SU-DHL-6 (cell line): ENCODE measurements around the gene SNX3.

Experiments
- H2AFZ ChIP-seq: fragments of 200-600 bp; sonication (generic); 2 replicates; pipeline ENCODE4 v1.6.1; 2014; ENCODE audit warnings: low read depth, mild to moderate bottlenecking, moderate library complexity, mixed read lengths, antibody characterized with exemption, low read length; ENCODE audit not compliant: severe bottlenecking
- H3F3A ChIP-seq: fragments of 200-600 bp; shearing (Covaris generic); 2 replicates; pipeline ENCODE4 v1.6.0; 2016; ENCODE audit warnings: antibody characterized with exemption, mild to moderate bottlenecking; ENCODE audit not compliant: insufficient read depth
- H3K27ac ChIP-seq: fragments of 200-600 bp; sonication (generic); 2 replicates; pipeline ENCODE4 v1.5.1; 2016; ENCODE audit warnings: low read depth, mild to moderate bottlenecking, low read length, moderate library complexity, mixed read lengths
- H3K27me3 ChIP-seq: fragments of 200-600 bp; sonication (generic), shearing (Covaris generic); 2 replicates; pipeline ENCODE4 v1.6.0; 2014; ENCODE audit warnings: mild to moderate bottlenecking, low read length
- H3K36me3 ChIP-seq: fragments of 200-600 bp; sonication (generic); 2 replicates; pipeline ENCODE4 v1.6.1; 2014; ENCODE audit warnings: mild to moderate bottlenecking, low read length, mixed read lengths
- H3K4me2 ChIP-seq: fragments of 300-600, 200-600 bp; shearing (Covaris generic), sonication (generic); 2 replicates; pipeline ENCODE4 v1.6.0; 2014; ENCODE audit warnings: low read length, low read depth, mild to moderate bottlenecking; ENCODE audit not compliant: poor library complexity, severe bottlenecking
- H3K4me3 ChIP-seq: fragments of 200-600 bp; sonication (generic); 2 replicates; pipeline ENCODE4 v1.5.1; 2014; ENCODE audit warnings: antibody characterized with exemption, low read length, mild to moderate bottlenecking, mixed read lengths; ENCODE audit not compliant: insufficient read depth, poor library complexity, severe bottlenecking
- H3K79me2 ChIP-seq: fragments of 200-600 bp; sonication (generic); 2 replicates; pipeline ENCODE4 v1.6.1; 2014; ENCODE audit warnings: mild to moderate bottlenecking, low read length, moderate library complexity; ENCODE audit not compliant: insufficient read depth
- H3K9ac ChIP-seq: fragments of 200-600 bp; sonication (generic); 2 replicates; pipeline ENCODE4 v1.7.0; 2014; ENCODE audit warnings: mild to moderate bottlenecking, low read length
- H3K9me2 ChIP-seq: fragments of 200-600 bp; sonication (generic); replicated peaks from 2 replicates; pipeline ENCODE4 v1.6.1; 2014; ENCODE audit warnings: low read length; ENCODE audit not compliant: insufficient read depth
- H3K9me3 ChIP-seq: fragments of 200-600 bp; sonication (generic); 2 replicates; pipeline ENCODE4 v1.6.1; 2014; ENCODE audit warnings: low read length, mixed read lengths; ENCODE audit not compliant: insufficient read depth
- H4K20me1 ChIP-seq: fragments of 200-600 bp; sonication (generic); 2 replicates; pipeline ENCODE4 v1.6.1; 2014; ENCODE audit warnings: low read depth, mild to moderate bottlenecking, antibody characterized with exemption, low read length, moderate library complexity, mixed read lengths
- CTCF ChIP-seq: fragments of 200-600 bp; sonication (generic); IDR thresholded peaks from one replicate; pipeline ENCODE4 v1.5.1; 2017; ENCODE audit warnings: antibody characterized with exemption, mild to moderate bottlenecking, low read length, moderate library complexity; ENCODE audit not compliant: insufficient read depth, poor library complexity, severe bottlenecking
- EZH2phosphoT487 ChIP-seq: fragments of 200-600 bp; sonication (generic), shearing (Covaris generic); conservative IDR thresholded peaks from 2 replicates; pipeline ENCODE4 v1.6.1; 2018; ENCODE audit warnings: mild to moderate bottlenecking, antibody characterized with exemption, low read length, moderate library complexity, mixed read lengths

The SNX3 gene

GRCh38 chr6:108242259-108242658 lies 18.6 kb downstream of the SNX3 start:
- TF ChIP-seq CTCF = no peak
- no peak for TF ChIP-seq EZH2phosphoT487
- Histone ChIP-seq H3K4me3 (no peak overlapping the region), H3K9me2 (no peaks in the 10 kb centered on the region), H3K27me3 (no peaks in the 10 kb centered on the region), H3K27ac (no peak overlapping the region), H3K9ac (no peak overlapping the region), H3K79me2 (peaks cover 87% of the 10 kb centered on the region), H3K36me3 (peaks cover 9% of the 10 kb centered on the region; the same call in 1 of the 2 replicates), H3K4me2 (no peak overlapping the region), H2AFZ (no peak overlapping the region), H4K20me1 (0 out of 2 replicates have a peak, but pooled peaks cover 3% of the 10 kb centered on the region), H3F3A (no peaks in the 10 kb centered on the region; the same call in 1 of the 2 replicates), H3K9me3 (no peaks in the 10 kb centered on the region)

GRCh38 chr6:108238322-108238721 lies 22.5 kb downstream of the SNX3 start:
- H4K20me1 ChIP-seq = peaks cover 6% of the 10 kb centered on the region; the same call in 1 of the 2 replicates
- peaks cover 8% of the 10 kb centered on the region; the same call in 1 of the 2 replicates for H3K36me3 ChIP-seq

GRCh38 chr6:108236791-108237190 lies 24.0 kb downstream of the SNX3 start:
- no peak overlapping the region for H2AFZ ChIP-seq
- H3K27me3 ChIP-seq = no peaks in the 10 kb centered on the region
- H3K36me3 ChIP-seq = no peaks in the 10 kb centered on the region
- peaks cover 6% of the 10 kb centered on the region; the same call in 1 of the 2 replicates for H4K20me1 ChIP-seq
- no peaks in the 10 kb centered on the region for H3K9me2 ChIP-seq
- no peak overlapping the region for H3K4me2 ChIP-seq
- H3F3A ChIP-seq = no peaks in the 10 kb centered on the region
- peaks cover 77% of the 10 kb centered on the region for H3K79me2 ChIP-seq
- TF ChIP-seq EZH2phosphoT487 (no peak), CTCF (no peak)
- no peaks in the 10 kb centered on the region for H3K9me3 ChIP-seq
- no peak overlapping the region for H3K4me3 ChIP-seq
- no peak overlapping the region for H3K9ac ChIP-seq
- no peak overlapping the region for H3K27ac ChIP-seq

More at GRCh38 chr6:108238322-108238721, 22.5 kb downstream of the SNX3 start:
- TF ChIP-seq EZH2phosphoT487 (no peak), CTCF (no peak)
- no peaks in the 10 kb centered on the region for H3F3A ChIP-seq
- no peak overlapping the region for H2AFZ ChIP-seq
- H3K9me2 ChIP-seq = no peaks in the 10 kb centered on the region
- H3K27me3 ChIP-seq = no peaks in the 10 kb centered on the region
- no peak overlapping the region for H3K9ac ChIP-seq
- peaks cover 78% of the 10 kb centered on the region for H3K79me2 ChIP-seq
- H3K4me3 ChIP-seq = no peak overlapping the region
- H3K4me2 ChIP-seq = no peak overlapping the region
- no peaks in the 10 kb centered on the region for H3K9me3 ChIP-seq
- H3K27ac ChIP-seq = no peak overlapping the region
